ENCODE measurements around the gene DLG2.

Gene DLG2

DNA sequence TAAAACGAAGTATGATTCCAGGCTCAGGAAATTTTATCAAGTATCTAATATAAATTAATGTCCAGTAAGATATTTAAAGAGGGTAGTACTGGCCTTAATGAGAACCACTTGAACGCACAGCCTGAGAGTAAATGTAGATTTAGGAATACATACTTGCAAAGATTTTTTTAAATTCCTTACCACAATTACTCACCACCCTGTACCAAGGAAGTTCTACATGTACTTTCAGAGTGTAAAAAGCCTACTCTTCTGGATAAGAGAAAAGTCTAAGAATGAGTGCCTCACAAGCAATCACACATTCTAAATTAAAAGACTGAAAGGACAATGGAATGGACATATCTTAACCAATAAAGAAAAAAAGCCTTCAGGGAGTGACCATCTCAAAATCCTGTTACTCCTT, 697.4 kb downstream of the DLG2 start:
- Mint-ChIP-seq H3K27ac (no peak overlapping the region), H3K36me3 (ENCODE audit: low read depth) (no peaks in the 10 kb centered on the region), H3K9me3 (peaks cover 18% of the 10 kb centered on the region), H3K4me1 (ENCODE audit: low read depth) (no peaks in the 10 kb centered on the region), H3K4me3 (no peak overlapping the region), H3K27me3 (ENCODE audit: low read depth) (no peaks in the 10 kb centered on the region)
- no peak for DNase-seq (ENCODE audit: low spot score)

DNA sequence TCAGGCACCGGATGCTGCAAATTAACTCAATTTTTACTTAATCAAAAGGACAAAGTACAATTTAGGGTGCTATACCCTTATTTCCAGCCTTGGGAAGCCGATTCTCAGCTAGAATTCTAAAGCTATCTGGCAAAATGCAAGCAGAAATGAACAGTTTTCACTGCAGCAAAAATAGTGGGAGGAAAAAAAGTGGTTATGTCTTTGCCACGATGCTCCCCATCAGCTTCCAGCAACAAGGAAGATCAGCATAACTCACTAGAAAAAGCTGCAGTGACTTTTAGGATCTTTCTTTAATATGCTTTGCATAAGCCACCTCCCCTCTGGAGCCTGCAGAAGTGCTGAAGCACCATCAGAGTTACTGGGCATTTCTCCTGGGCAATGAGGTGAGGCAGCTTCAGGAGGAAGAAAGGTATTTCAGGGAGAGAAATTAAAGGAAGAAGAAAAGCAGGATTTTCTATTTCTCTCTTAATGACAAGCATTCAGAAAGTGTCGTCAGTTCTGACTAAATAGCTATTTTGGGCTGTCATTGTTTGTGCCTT, 702.9 kb downstream of the DLG2 start:
- Mint-ChIP-seq H3K36me3 (ENCODE audit: low read depth) (no peaks in the 10 kb centered on the region), H3K4me1 (ENCODE audit: low read depth) (no peaks in the 10 kb centered on the region), H3K9me3 (no peaks in the 10 kb centered on the region), H3K27me3 (ENCODE audit: low read depth) (no peaks in the 10 kb centered on the region), H3K4me3 (no peak overlapping the region), H3K27ac (no peak overlapping the region)
- DNase-seq (ENCODE audit: low spot score) = no peak

DNA sequence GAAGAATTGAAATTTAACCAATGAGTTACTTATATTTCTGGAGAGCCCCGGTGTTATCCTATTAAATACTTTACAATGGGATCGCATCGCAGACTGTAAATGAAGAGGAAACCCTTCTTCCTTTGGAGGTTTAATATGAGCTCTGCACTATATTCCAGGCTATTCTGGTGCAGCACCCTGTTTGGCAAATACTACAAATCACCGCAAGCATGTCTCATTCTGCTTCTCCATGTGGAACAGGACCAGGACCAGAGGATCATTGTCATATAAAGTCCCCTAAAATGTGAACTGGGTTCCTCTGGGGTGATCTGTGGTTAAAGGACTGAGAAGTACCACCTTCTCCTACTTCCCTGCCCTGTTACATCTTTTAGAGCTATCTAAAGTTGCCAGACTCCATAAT, 703.7 kb downstream of the DLG2 start:
- H3K9me3 Mint-ChIP-seq = no peaks in the 10 kb centered on the region
- H3K36me3 Mint-ChIP-seq (ENCODE audit: low read depth) = no peaks in the 10 kb centered on the region
- no peak overlapping the region for H3K4me3 Mint-ChIP-seq
- no peaks in the 10 kb centered on the region for H3K27me3 Mint-ChIP-seq (ENCODE audit: low read depth)
- no peaks in the 10 kb centered on the region for H3K4me1 Mint-ChIP-seq (ENCODE audit: low read depth)
- H3K27ac Mint-ChIP-seq = no peak overlapping the region
- DNase-seq (ENCODE audit: low spot score) = no peak

DNA sequence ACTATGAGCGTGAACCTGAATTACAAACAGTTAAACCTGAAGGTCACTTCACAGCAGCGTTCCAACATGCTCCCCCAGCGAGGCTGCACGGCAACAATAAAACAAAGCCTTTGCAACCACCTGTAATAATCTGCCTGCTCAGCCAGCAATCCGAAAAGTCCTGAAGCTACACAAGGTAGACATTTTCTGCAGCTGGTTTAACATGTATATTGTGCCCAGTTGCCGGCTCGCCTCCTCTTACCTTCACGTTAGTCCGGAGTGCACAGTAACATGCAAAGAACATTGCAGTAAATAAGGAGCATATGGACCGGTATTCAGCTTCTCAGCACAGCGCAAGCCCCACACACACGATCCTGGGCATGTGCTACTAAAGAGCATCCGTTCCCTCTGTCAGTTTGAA, 704.3 kb downstream of the DLG2 start:
- no peaks in the 10 kb centered on the region for H3K27me3 Mint-ChIP-seq (ENCODE audit: low read depth)
- H3K4me1 Mint-ChIP-seq (ENCODE audit: low read depth) = no peaks in the 10 kb centered on the region
- H3K4me3 Mint-ChIP-seq = no peak overlapping the region
- H3K9me3 Mint-ChIP-seq = no peaks in the 10 kb centered on the region
- no peak for DNase-seq (ENCODE audit: low spot score)
- no peak overlapping the region for H3K27ac Mint-ChIP-seq
- H3K36me3 Mint-ChIP-seq (ENCODE audit: low read depth) = no peaks in the 10 kb centered on the region

DNA sequence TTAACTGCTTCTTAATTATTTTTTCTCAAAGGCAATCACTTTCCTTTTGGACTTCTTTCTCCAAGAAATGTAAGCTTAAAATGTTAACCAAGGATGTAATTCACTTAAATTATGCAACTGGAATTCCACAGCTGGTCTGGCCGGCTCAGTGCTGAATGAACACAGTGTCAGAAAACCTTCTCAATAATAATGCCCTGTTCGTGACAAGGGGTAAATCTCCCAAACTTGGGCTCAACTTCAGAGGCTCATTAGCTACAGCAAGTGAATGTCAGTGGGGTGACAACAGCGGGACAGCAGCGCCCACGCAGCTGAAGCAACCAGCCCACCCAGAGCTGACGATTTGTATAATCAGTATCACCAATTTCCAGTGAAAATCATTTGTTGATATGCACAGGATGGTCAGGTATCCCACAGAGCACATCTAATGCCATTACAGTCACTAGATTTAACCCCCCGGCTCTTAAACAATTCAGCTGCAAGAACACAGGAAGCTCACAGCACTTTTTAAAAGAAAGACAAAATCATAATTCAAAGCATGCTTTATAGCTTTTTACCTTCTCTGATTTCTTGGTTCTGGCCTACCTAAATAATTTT, 704.8 kb downstream of the DLG2 start:
- no peak overlapping the region for H3K27ac Mint-ChIP-seq
- no peaks in the 10 kb centered on the region for H3K36me3 Mint-ChIP-seq (ENCODE audit: low read depth)
- no peaks in the 10 kb centered on the region for H3K9me3 Mint-ChIP-seq
- DNase-seq (ENCODE audit: low spot score) = no peak
- H3K27me3 Mint-ChIP-seq (ENCODE audit: low read depth) = no peaks in the 10 kb centered on the region
- H3K4me3 Mint-ChIP-seq = no peak overlapping the region
- no peaks in the 10 kb centered on the region for H3K4me1 Mint-ChIP-seq (ENCODE audit: low read depth)

DNA sequence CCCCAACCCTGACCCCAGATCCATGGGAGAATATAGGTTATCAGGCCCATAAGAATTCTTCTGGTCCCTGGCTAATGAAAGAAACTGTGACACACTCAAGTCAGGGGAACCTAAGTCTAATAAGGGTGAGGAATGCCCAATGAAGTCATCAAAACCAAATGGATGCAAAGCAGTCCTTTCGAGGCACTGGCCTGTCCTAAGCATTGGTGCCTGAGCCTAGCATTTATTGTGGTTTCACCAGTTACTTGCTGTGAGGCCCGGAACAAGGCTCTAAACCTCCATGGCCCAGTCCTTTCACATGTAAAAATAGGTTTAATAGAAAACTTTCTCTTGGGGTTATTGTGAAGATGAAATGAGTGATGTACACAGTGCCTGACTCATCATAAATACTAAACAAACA, 712.6 kb downstream of the DLG2 start:
- H3K4me3 Mint-ChIP-seq = no peak overlapping the region
- no peaks in the 10 kb centered on the region for H3K36me3 Mint-ChIP-seq (ENCODE audit: low read depth)
- no peak overlapping the region for H3K27ac Mint-ChIP-seq
- no peaks in the 10 kb centered on the region for H3K27me3 Mint-ChIP-seq (ENCODE audit: low read depth)
- no peaks in the 10 kb centered on the region for H3K4me1 Mint-ChIP-seq (ENCODE audit: low read depth)
- peaks cover 21% of the 10 kb centered on the region for H3K9me3 Mint-ChIP-seq
- DNase-seq (ENCODE audit: low spot score) = no peak

DNA sequence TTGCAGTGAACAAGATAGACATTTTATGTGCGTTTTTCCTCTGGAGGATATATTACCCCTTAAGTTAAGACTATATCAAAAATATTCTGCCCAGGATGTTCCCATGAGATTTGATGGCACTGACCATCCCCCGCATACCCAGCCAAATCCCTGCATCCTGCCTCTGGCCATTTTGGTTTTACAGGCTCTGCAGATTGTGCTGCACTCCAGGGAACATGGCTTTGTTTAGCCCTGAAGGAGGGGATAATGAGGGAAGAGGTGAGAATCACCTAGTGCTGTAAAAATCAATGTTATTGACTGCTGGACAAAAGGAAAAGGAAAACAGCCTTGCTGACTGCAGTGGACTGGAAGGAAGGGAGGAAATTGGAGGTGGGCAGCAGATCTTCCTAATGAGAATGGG, 717.4 kb downstream of the DLG2 start:
- Mint-ChIP-seq H3K4me3 (no peak overlapping the region), H3K27ac (no peak overlapping the region), H3K9me3 (peaks cover 10% of the 10 kb centered on the region), H3K4me1 (ENCODE audit: low read depth) (no peaks in the 10 kb centered on the region), H3K36me3 (ENCODE audit: low read depth) (no peaks in the 10 kb centered on the region), H3K27me3 (ENCODE audit: low read depth) (no peaks in the 10 kb centered on the region)
- no peak for DNase-seq (ENCODE audit: low spot score)

DNA sequence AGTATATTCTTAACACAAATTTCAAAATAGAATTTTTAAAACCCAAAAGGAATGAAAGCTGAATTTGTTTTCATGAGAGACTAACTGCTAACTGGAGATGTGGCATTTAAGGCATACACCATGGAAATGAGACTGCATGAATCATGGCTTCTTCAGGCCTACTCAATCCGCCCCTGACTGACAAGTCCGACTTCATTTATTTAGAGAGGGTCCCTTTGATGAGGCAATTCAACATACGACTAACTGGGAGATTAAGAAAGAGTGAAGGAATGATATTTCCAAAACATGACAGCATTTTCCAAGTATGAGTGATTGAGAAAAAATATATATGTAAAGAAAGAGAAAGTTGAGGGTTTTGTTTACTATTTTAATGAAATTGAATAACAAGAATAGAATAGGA, 720.1 kb downstream of the DLG2 start:
- no peak for DNase-seq (ENCODE audit: low spot score)
- Mint-ChIP-seq H3K27ac (no peak overlapping the region), H3K4me3 (no peak overlapping the region), H3K36me3 (ENCODE audit: low read depth) (no peaks in the 10 kb centered on the region), H3K9me3 (peaks cover 10% of the 10 kb centered on the region), H3K4me1 (ENCODE audit: low read depth) (no peaks in the 10 kb centered on the region), H3K27me3 (ENCODE audit: low read depth) (no peaks in the 10 kb centered on the region)

DNA sequence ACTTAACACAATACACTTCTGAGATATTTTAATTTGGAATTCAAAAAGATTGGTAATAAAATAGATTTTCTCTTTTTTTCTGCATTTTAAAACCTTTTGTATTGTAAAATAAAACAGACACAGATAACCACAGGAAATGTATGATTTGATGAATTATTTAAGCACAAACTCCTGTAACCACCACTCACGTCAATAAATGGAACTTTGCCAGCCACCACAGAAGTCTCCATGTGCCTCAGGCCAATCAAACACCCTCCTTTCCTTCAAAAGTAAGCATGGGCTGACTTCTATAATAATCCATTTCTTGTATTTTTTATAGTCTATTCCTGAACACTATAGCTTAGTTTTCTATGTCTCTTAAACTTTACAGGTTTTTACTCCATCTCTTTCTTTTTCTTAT, 721.7 kb downstream of the DLG2 start:
- Mint-ChIP-seq H3K9me3 (peaks cover 5% of the 10 kb centered on the region), H3K27me3 (ENCODE audit: low read depth) (no peaks in the 10 kb centered on the region), H3K4me3 (no peak overlapping the region), H3K36me3 (ENCODE audit: low read depth) (no peaks in the 10 kb centered on the region), H3K4me1 (ENCODE audit: low read depth) (no peaks in the 10 kb centered on the region), H3K27ac (no peak overlapping the region)
- DNase-seq (ENCODE audit: low spot score) = no peak

DNA sequence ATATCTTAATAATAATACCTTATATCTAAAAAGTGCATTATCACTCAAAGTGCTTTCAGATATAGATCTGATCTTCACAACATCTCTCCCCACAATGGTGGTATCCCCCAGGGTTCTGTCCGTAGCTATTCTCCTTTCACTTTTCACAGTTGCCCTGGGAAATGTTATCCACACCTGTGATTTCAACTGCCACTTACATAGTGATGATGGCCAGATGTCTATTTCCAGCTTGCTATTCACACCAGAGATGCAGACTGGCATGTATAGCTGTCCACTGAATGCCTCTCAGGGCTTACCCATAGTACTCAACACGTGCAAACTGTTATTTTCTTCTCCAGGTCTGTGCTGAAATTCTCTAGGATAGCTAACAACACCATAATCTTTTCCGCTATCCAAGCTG, 724.7 kb downstream of the DLG2 start:
- no peaks in the 10 kb centered on the region for H3K27me3 Mint-ChIP-seq (ENCODE audit: low read depth)
- no peak overlapping the region for H3K4me3 Mint-ChIP-seq
- H3K9me3 Mint-ChIP-seq = peaks cover 11% of the 10 kb centered on the region
- H3K36me3 Mint-ChIP-seq (ENCODE audit: low read depth) = no peaks in the 10 kb centered on the region
- H3K27ac Mint-ChIP-seq = no peak overlapping the region
- no peaks in the 10 kb centered on the region for H3K4me1 Mint-ChIP-seq (ENCODE audit: low read depth)
- DNase-seq (ENCODE audit: low spot score) = no peak

DNA sequence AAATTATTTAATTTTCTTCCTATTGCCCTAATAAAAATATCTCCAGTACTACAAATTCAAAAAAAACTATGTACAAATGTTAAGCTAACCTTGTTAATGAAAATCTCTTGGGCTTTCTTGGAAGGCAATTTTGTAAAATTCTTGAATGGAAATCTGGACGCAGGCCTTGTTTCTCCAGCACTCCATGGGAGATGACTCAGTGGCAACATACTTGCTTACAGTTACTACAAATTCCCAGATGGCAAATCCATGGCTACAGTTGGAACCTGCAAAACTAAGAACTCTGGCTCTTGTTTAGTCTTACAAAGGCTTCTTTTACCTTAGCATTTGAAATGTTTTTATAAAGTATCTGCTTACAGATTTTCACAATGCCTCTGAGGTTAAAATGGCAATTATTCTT, 725.2 kb downstream of the DLG2 start:
- DNase-seq (ENCODE audit: low spot score) = no peak
- no peaks in the 10 kb centered on the region for H3K4me1 Mint-ChIP-seq (ENCODE audit: low read depth)
- H3K4me3 Mint-ChIP-seq = no peak overlapping the region
- no peaks in the 10 kb centered on the region for H3K27me3 Mint-ChIP-seq (ENCODE audit: low read depth)
- peaks cover 11% of the 10 kb centered on the region for H3K9me3 Mint-ChIP-seq
- no peak overlapping the region for H3K27ac Mint-ChIP-seq
- H3K36me3 Mint-ChIP-seq (ENCODE audit: low read depth) = no peaks in the 10 kb centered on the region

DNA sequence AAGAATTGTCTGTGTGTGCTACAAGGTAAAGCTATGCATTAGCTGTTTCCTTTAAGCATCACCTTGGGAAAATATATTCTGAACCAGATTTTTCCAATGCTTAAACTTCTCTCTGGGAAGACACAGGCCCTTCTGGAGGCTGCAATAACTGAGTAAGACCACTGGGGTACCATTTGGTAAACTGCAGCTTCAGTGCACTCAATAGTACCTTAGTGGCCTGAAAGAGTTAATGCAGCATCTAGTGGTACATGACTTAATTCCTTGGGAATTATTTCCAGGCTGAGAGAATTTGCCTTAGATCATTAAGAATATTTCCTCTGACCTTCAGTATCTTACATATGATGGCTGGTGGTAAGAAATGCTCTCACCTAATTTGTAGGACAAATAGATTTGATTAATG, 727.4 kb downstream of the DLG2 start:
- H3K9me3 Mint-ChIP-seq = peaks cover 11% of the 10 kb centered on the region
- H3K4me3 Mint-ChIP-seq = no peak overlapping the region
- DNase-seq (ENCODE audit: low spot score) = no peak
- H3K36me3 Mint-ChIP-seq (ENCODE audit: low read depth) = no peaks in the 10 kb centered on the region
- H3K27ac Mint-ChIP-seq = no peak overlapping the region
- no peaks in the 10 kb centered on the region for H3K27me3 Mint-ChIP-seq (ENCODE audit: low read depth)
- H3K4me1 Mint-ChIP-seq (ENCODE audit: low read depth) = no peaks in the 10 kb centered on the region

DNA sequence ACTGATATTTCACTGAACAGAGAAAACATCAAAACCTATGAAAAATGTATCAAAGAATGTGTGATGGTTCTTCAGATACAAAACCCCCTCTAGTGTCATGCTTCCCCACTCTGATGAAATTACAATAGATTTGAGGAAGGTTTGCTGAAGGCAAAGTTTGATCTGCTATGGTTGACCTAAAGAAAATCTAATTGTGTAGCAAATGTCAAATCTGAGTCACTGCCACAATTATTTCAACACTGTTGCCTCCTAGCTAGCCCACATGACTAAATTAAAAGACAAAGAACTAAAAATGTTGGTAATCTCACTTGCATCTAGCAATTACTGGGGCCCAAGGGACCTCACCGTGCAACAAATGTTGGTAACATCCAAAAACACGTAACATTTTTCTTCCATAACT, 728.0 kb downstream of the DLG2 start:
- no peak overlapping the region for H3K4me3 Mint-ChIP-seq
- H3K27ac Mint-ChIP-seq = no peak overlapping the region
- H3K27me3 Mint-ChIP-seq (ENCODE audit: low read depth) = no peaks in the 10 kb centered on the region
- no peak for DNase-seq (ENCODE audit: low spot score)
- H3K4me1 Mint-ChIP-seq (ENCODE audit: low read depth) = no peaks in the 10 kb centered on the region
- H3K9me3 Mint-ChIP-seq = peaks cover 16% of the 10 kb centered on the region
- H3K36me3 Mint-ChIP-seq (ENCODE audit: low read depth) = no peaks in the 10 kb centered on the region

DNA sequence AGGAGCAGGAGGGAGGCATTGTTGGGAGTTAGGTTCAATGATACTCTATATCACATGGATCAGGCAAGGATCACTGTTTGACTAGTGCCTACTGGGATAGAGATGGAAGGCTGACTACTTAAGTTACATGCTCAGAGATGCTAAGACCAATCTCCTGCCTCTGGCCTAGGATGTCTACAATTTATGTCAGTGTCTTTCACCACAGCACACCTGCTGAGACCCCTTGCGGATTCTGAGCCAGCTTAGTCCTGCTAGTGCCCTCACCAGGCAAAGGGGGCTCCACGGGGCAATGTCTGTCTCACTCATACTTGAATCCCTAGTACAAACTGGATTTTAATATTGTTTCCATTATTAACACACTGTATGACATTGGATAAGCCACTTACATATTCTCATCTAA, 732.5 kb downstream of the DLG2 start:
- no peaks in the 10 kb centered on the region for H3K36me3 Mint-ChIP-seq (ENCODE audit: low read depth)
- no peak for DNase-seq (ENCODE audit: low spot score)
- H3K4me1 Mint-ChIP-seq (ENCODE audit: low read depth) = no peaks in the 10 kb centered on the region
- H3K27ac Mint-ChIP-seq = no peak overlapping the region
- H3K4me3 Mint-ChIP-seq = no peak overlapping the region
- H3K27me3 Mint-ChIP-seq (ENCODE audit: low read depth) = no peaks in the 10 kb centered on the region
- peaks cover 17% of the 10 kb centered on the region for H3K9me3 Mint-ChIP-seq

DNA sequence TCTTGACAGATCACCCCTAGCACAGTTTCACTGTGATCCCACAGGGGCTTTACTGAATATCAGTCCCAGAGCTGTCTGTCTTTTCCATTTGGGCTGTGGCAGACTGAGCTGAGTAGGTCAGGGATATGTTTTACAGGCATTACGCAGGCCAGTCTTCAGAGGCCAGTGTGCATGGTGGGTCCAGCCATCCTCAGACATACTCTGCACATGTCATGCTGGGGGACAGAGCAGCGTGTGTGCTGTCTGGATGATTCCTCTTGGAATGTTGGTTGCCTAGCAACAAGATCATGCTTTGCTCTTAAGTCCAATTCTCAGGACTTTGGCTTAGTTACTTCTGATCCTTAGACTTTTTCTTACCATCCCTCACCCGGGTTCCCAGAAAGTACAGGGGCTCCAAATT, 736.5 kb downstream of the DLG2 start:
- Mint-ChIP-seq H3K9me3 (peaks cover 20% of the 10 kb centered on the region), H3K27me3 (ENCODE audit: low read depth) (no peaks in the 10 kb centered on the region), H3K36me3 (ENCODE audit: low read depth) (no peaks in the 10 kb centered on the region), H3K4me3 (no peak overlapping the region), H3K4me1 (ENCODE audit: low read depth) (no peaks in the 10 kb centered on the region), H3K27ac (no peak overlapping the region)
- DNase-seq (ENCODE audit: low spot score) = no peak

Data from T-helper 2 cell treated with Interferon-gamma antibody and Interleukin-4, amounts not matched to agents 5 μg/mL and 100 μg/mL, for 36 hours (primary cell).